K562 (cell line): ENCODE data around the gene ARSI. TPM values are rescaled to one million over a fixed set of nuclear protein-coding genes. Genes with fewer than 3 reads are reported as not detected.

Source experiments
- ATAC-seq: fragments of 200-7000 bp; cut with Tn5 transposase; 3 replicates; pipeline ENCODE4 v1.9.1; 2020; ENCODE audit warnings: moderate library complexity
- BruUV-seq: library from RNA; stranded (reverse); fragments of 400-500 nt; replicated peaks from 2 replicates; lab custom pipeline; 2021; lab: Mats Ljungman, UMichigan
- CTCF ChIA-PET: fragments of 300-600 bp; formaldehyde crosslinking; extraction: SDS; loops from one replicate; lab custom pipeline; 2021; ENCODE audit warnings: low intra/inter-chr PET ratio; lab: Yijun Ruan, JAX
- POLR2A ChIA-PET: fragments of 300-600, 350-650 bp; sonication (Branson Sonifier 250); formaldehyde crosslinking; extraction: SDS; loops from one replicate; lab custom pipeline; 2021; ENCODE audit warnings: antibody characterized with exemption, inconsistent platforms; lab: Yijun Ruan, JAX
- DNase-seq, 4 experiments: peaks; one replicate each; pipeline versions ENCODE4 v3.0.0 to v3.0.0-alpha.2; 2011 to 2018; ENCODE audit warnings: low spot score in 3 of 4, mixed read lengths in 3 of 4; ENCODE audit errors: extremely low read depth in 1 of 4
- FAIRE-seq: peaks from 2 replicates; lab custom pipeline; 2011; peaks lifted over from hg19 to GRCh38; lab: Jason Lieb, UNC
- H2AFZ ChIP-seq: 2 replicates; pipeline ENCODE4 v1.6.0; 2011; ENCODE audit warnings: low read depth, low read length, control low read depth, inconsistent platforms
- H3K27ac ChIP-seq: fragments of 200-600 bp; 3 replicates; pipeline ENCODE4 v1.8.0; 2011; ENCODE audit warnings: low read depth, mild to moderate bottlenecking, control low read depth, inconsistent platforms, low read length, moderate library complexity, mixed read lengths; ENCODE audit errors: extremely low read depth
- H3K27me3 ChIP-seq, 2 experiments: fragments of 300-600 bp in 1 of 2; 2 replicates in 1 of 2; 3 replicates in 1 of 2; pipeline versions ENCODE4 v1.6.0 to v1.8.0; 2011; ENCODE audit warnings: inconsistent platforms in 2 of 2, low read length in 2 of 2, mild to moderate bottlenecking in 1 of 2, mixed read lengths in 1 of 2, moderate library complexity in 1 of 2; ENCODE audit not compliant: control insufficient read depth in 2 of 2, insufficient read depth in 2 of 2
- H3K36me3 ChIP-seq: fragments of 300-600 bp; 3 replicates; pipeline ENCODE4 v1.8.0; 2011; ENCODE audit warnings: mild to moderate bottlenecking, low read length, inconsistent platforms; ENCODE audit not compliant: control insufficient read depth, insufficient read depth
- H3K4me1 ChIP-seq, 2 experiments: fragments of 200-600 bp in 1 of 2; replicated peaks in 1 of 2; 2 replicates in 1 of 2; 3 replicates in 1 of 2; pipeline versions ENCODE4 v1.5.1 to v1.8.0; 2011; ENCODE audit warnings: inconsistent platforms in 2 of 2, low read length in 2 of 2, mild to moderate bottlenecking in 1 of 2, mixed read lengths in 1 of 2, moderate library complexity in 1 of 2; ENCODE audit not compliant: control insufficient read depth in 2 of 2, insufficient read depth in 2 of 2
- H3K4me2 ChIP-seq: 2 replicates; pipeline ENCODE4 v1.6.1; 2011; ENCODE audit warnings: low read length, control low read depth, inconsistent platforms, mixed read lengths; ENCODE audit not compliant: insufficient read depth
- H3K4me3 ChIP-seq: fragments of 200-600 bp; sonication (generic), shearing (Covaris generic); 2 replicates; pipeline ENCODE4 v1.5.1; 2016; ENCODE audit warnings: control low read depth, inconsistent platforms
- H3K79me2 ChIP-seq: fragments of 200-600 bp; 3 replicates; pipeline ENCODE4 v1.8.0; 2011; ENCODE audit warnings: low read length, inconsistent platforms; ENCODE audit not compliant: control insufficient read depth, insufficient read depth
- H3K9ac ChIP-seq, 2 experiments: 2 replicates each; pipeline versions ENCODE4 v1.6.0 to v1.6.1; 2011; ENCODE audit warnings: low read depth in 2 of 2, low read length in 2 of 2, control low read depth in 1 of 2, inconsistent platforms in 1 of 2, mild to moderate bottlenecking in 1 of 2, mixed read lengths in 1 of 2; ENCODE audit not compliant: insufficient read depth in 1 of 2
- H3K9me1 ChIP-seq: one replicate; pipeline ENCODE4 v1.6.0; 2011; ENCODE audit warnings: inconsistent platforms, mild to moderate bottlenecking, low read length, moderate library complexity; ENCODE audit not compliant: control insufficient read depth, insufficient read depth
- H3K9me3 ChIP-seq: replicated peaks from 2 replicates; pipeline ENCODE4 v1.5.1; 2011; ENCODE audit warnings: low read depth, low read length, inconsistent platforms; ENCODE audit not compliant: control insufficient read depth, insufficient read depth
- H4K20me1 ChIP-seq: replicated peaks from 2 replicates; pipeline ENCODE4 v1.6.1; 2011; ENCODE audit warnings: low read length, inconsistent platforms, mixed read lengths; ENCODE audit not compliant: control insufficient read depth, insufficient read depth
- CEBPB ChIP-seq: fragments of 450-650 bp; IDR thresholded peaks from 2 replicates; pipeline ENCODE4 v1.6.1; 2016; ENCODE audit warnings: missing genetic modification characterization, missing compliant biosample characterization
- SIN3A ChIP-seq, 2 experiments: fragments of 150-350 bp in 1 of 2; IDR thresholded peaks; 2 replicates each; pipeline ENCODE4 v1.6.1; 2011 to 2016; ENCODE audit warnings: borderline replicate concordance in 2 of 2, low read depth in 2 of 2, low read length in 2 of 2, mild to moderate bottlenecking in 2 of 2, moderate library complexity in 2 of 2; ENCODE audit not compliant: control insufficient read depth in 1 of 2
- ZBTB43 ChIP-seq: sonication (generic); formaldehyde crosslinking; IDR thresholded peaks from 2 replicates; pipeline ENCODE4 v1.8.0; 2023; ENCODE audit warnings: mild to moderate bottlenecking, missing genetic modification reagents
- ZNF121 ChIP-seq: sonication (generic); formaldehyde crosslinking; conservative IDR thresholded peaks from 2 replicates; pipeline ENCODE4 v1.8.0; 2022; ENCODE audit warnings: missing genetic modification reagents
- WGBS: fragments of 100-300 bp; shearing (Covaris generic); methylation state at CpG from one replicate; pipeline ENCODE4 v1.1.6; 2016; ENCODE audit warnings: low coverage, mixed read lengths; ENCODE audit not compliant: insufficient coverage; ENCODE audit errors: missing lambda C conversion rate; 5-methylcytosine and 5-hydroxymethylcytosine counted together
- in situ Hi-C: fragments of 300-500 bp; cut with MboI; formaldehyde crosslinking; loops from 4 replicates; pipeline ENCODE4 v1.15.0; 2018; ENCODE audit warnings: inconsistent platforms, mixed read lengths
- intact Hi-C: fragments of 100-400 bp; cut with micrococcal nuclease; formaldehyde crosslinking; loops from 2 replicates; pipeline ENCODE4 v1.14.2; 2022
- polyA plus RNA-seq, 8 experiments: library from polyadenylated mRNA; depleted of rRNA in 4 of 8; stranded (reverse) in 5 of 8; unstranded in 3 of 8; fragments of >200 nt; fragmentation: Nextera tagmentation in 2 of 8; fragmentation: Illumina TruSeq in 1 of 8; extraction: Ambion mirVana in 2 of 8; extraction: Trizol in 1 of 8; gene quantifications; 2 replicates each; pipeline versions ENCODE4 v1.2.1 to v1.2.3, GENCODE V29; 2011 to 2014; ENCODE audit warnings: inconsistent platforms in 1 of 8, missing spikeins in 1 of 8
- total RNA-seq, 7 experiments: library from RNA; depleted of rRNA in 6 of 7; stranded (reverse); fragments of >200 nt in 6 of 7; fragmentation: Illumina TruSeq in 2 of 7; extraction: Trizol in 2 of 7; gene quantifications; 2 replicates each; pipeline versions ENCODE4 v1.2.1 to v1.2.3, GENCODE V29; 2011 to 2021; ENCODE audit warnings: low replicate concordance in 1 of 7

ARSI gene
- total and polyA plus RNA-seq, 9 of the 15 experiments (the other 6 are each of a cell fraction or from before 2014, with no cell fraction given), result 0.04 to 0.07 TPM; not detected in 7

- Histone ChIP-seq H3K9me1 (no peaks in the 10 kb centered on the region), H3K9ac (no peak overlapping the region), H3K27me3 (peaks cover 15 to 31% of the 10 kb centered on the region in 2 experiments; a peak in 4 of 5 replicates), H3K36me3 (no peaks in the 10 kb centered on the region), H3K4me2 (no peak overlapping the region), H3K9me3 (no peaks in the 10 kb centered on the region), H3K4me1 (no peaks in the 10 kb centered on the region), H4K20me1 (no peaks in the 10 kb centered on the region), H3K79me2 (no peaks in the 10 kb centered on the region), H3K4me3 (no peak overlapping the region), H3K27ac (no peak overlapping the region)
- no TSS peak for BruUV-seq
- CTCF ChIA-PET, result no interaction called here
- WGBS, result 4% methylated on average over 6 of the region's 7 CpGs
- POLR2A ChIA-PET, result interaction anchor here (0.6 kb wide), 2 partner anchors 48 to 88 kb away, joined by 3 to 4 read pairs; no protein-coding TSS in a partner anchor
- FAIRE-seq (no peak), DNase-seq (no peak), ATAC-seq (no peak)
- intact Hi-C loops, result no loop called here
- in situ Hi-C loops, result no loop called here
- TF ChIP-seq SIN3A (IDR thresholded peaks at IDR 0.05; ENCODE audit: borderline replicate concordance in 2 of 2, control insufficient read depth in 1 of 2, low read depth in 2 of 2, low read length in 2 of 2) (no peak), ZNF121 (CRISPR knock-in tag) (peak; percentile 26; the same call in 1 of the 2 replicates), ZBTB43 (CRISPR knock-in tag) (no peak), CEBPB (tag) (peak; percentile 8; the same call in 1 of the 2 replicates)
- TF ChIP-seq, all 486 proteins: peak for 2
- no peak overlapping the region for H2AFZ ChIP-seq
These were observed 38.0 kb upstream of the ARSI start for GRCh38 chr5:150340614-150341255.
